MCF 10A (cell line): ENCODE results near the gene GSK3B. TPM values are rescaled to one million over a fixed set of nuclear protein-coding genes. Genes with fewer than 3 reads are reported as not detected.

ENCODE experiments used
- BruUV-seq: library from RNA; stranded (reverse); fragments of 400-500 nt; replicated peaks from 2 replicates; lab custom pipeline; 2021; lab: Mats Ljungman, UMichigan
- CTCF ChIA-PET: fragments of 300-600 bp; sonication (Branson Sonifier 250); formaldehyde crosslinking; extraction: SDS; loops from one replicate; lab custom pipeline; 2021; ENCODE audit warnings: antibody characterized with exemption, inconsistent platforms; lab: Yijun Ruan, JAX
- POLR2A ChIA-PET: fragments of 300-600, 350-650 bp; sonication (Branson Sonifier 250); formaldehyde crosslinking; extraction: SDS; loops from one replicate; lab custom pipeline; 2020; ENCODE audit warnings: antibody characterized with exemption, inconsistent platforms; lab: Yijun Ruan, JAX
- DNase-seq: peaks from one replicate; pipeline ENCODE4 v3.0.0-alpha.2; 2018; ENCODE audit not compliant: unreplicated experiment
- H3K27ac Mint-ChIP-seq: one replicate; pipeline ENCODE4 v1.8.0; 2022; ENCODE audit warnings: mild to moderate bottlenecking, low read depth, mixed read lengths; ENCODE audit not compliant: unreplicated experiment
- H3K27me3 Mint-ChIP-seq: one replicate; pipeline ENCODE4 v1.8.0; 2022; ENCODE audit warnings: mixed read lengths; ENCODE audit not compliant: insufficient read depth, unreplicated experiment
- H3K36me3 Mint-ChIP-seq: one replicate; pipeline ENCODE4 v1.8.0; 2022; ENCODE audit warnings: mild to moderate bottlenecking, moderate library complexity, mixed read lengths; ENCODE audit not compliant: insufficient read depth, unreplicated experiment
- H3K4me1 Mint-ChIP-seq: one replicate; pipeline ENCODE4 v1.8.0; 2022; ENCODE audit warnings: mixed read lengths; ENCODE audit not compliant: insufficient read depth, unreplicated experiment
- H3K4me3 Mint-ChIP-seq: one replicate; pipeline ENCODE4 v1.8.0; 2022; ENCODE audit warnings: mild to moderate bottlenecking, moderate library complexity, mixed read lengths; ENCODE audit not compliant: unreplicated experiment
- H3K9me3 Mint-ChIP-seq: one replicate; pipeline ENCODE4 v1.8.0; 2022; ENCODE audit warnings: mixed read lengths; ENCODE audit not compliant: unreplicated experiment
- CTCF ChIP-seq: fragments of 200-600 bp; IDR thresholded peaks from one replicate; pipeline ENCODE4 v1.8.0; 2022; ENCODE audit warnings: antibody characterized with exemption, mild to moderate bottlenecking; ENCODE audit not compliant: unreplicated experiment
- intact Hi-C: fragments of 100-400 bp; cut with micrococcal nuclease; formaldehyde crosslinking; loops from 2 replicates; pipeline ENCODE4 v1.14.1; 2022
- total RNA-seq: library from RNA; stranded (reverse); gene quantifications from 2 replicates; pipeline ENCODE4 v1.2.3, GENCODE V29; 2022

Gene GSK3B
- total RNA-seq, 1 experiment from 2014 or later, result 71.5 TPM

DNA sequence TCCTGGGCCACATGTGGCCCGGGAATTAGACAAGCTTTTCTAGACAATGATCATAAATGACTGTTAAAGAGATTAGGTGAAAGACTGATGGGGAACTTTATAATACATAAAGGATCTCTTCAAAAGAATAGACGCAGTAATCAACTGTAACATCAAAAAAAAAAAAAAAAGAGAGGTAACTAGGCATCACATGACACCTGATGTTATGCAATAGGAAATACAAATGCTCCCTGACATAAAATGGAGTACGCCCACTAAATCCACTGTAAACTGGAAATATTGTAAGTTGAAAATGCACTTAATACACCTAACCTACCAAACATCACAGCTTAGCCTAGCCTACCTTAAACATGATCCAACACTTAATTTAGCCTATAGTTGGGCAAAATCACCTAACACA, 27.2 kb downstream of the GSK3B start:
- ChIA-PET CTCF (no interaction called here), POLR2A (interaction anchor here (0.6 to 1.5 kb wide), 9 partner anchors 9 to 211 kb away, joined by 3 to 6 read pairs (median 3); no protein-coding TSS in a partner anchor)
- Mint-ChIP-seq H3K27ac (no peak overlapping the region), H3K36me3 (peaks cover 5% of the 10 kb centered on the region), H3K27me3 (no peaks in the 10 kb centered on the region), H3K4me3 (no peak overlapping the region), H3K9me3 (no peaks in the 10 kb centered on the region), H3K4me1 (peaks cover 16% of the 10 kb centered on the region)
- TF ChIP-seq CTCF, result no peak
- no peak for DNase-seq
- intact Hi-C loops, result no loop called here
- no TSS peak for BruUV-seq

- no peak for TF ChIP-seq CTCF
- no peaks in the 10 kb centered on the region for H3K9me3 Mint-ChIP-seq
- peaks cover 5% of the 10 kb centered on the region for H3K36me3 Mint-ChIP-seq
- no peak overlapping the region for H3K27ac Mint-ChIP-seq
- no peak for DNase-seq
- intact Hi-C loops, result no loop called here
- H3K4me3 Mint-ChIP-seq, result no peak overlapping the region
- ChIA-PET POLR2A (interaction anchor here (0.7 to 1.5 kb wide), 7 partner anchors 16 to 163 kb away, joined by 3 to 5 read pairs (median 3); no protein-coding TSS in a partner anchor), CTCF (no interaction called here)
- H3K27me3 Mint-ChIP-seq, result no peaks in the 10 kb centered on the region
- H3K4me1 Mint-ChIP-seq, result peaks cover 16% of the 10 kb centered on the region
- no TSS peak for BruUV-seq
Observed at GRCh38 chr3:120066634-120067033, 27.6 kb downstream of the GSK3B start.

DNA sequence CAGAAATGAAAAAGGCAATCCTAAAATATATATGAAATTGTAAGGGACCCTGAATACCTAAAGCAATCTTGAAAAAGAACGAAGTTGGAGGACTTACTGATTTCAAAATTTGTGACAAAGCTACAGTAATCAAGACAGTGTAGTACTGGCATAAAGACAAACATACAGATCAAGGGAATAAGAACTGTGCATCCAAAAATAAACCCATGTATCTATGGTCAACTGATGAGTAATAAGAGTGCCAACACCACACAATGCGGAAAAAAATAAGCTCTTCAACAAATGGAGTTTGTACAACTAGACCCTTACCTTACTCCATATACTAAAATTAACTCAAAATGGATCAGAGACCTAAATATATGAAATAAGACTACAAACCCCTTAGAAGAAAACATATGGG, 29.6 kb downstream of the GSK3B start:
- no TSS peak for BruUV-seq
- Mint-ChIP-seq H3K27ac (no peak overlapping the region), H3K27me3 (no peaks in the 10 kb centered on the region), H3K4me1 (peaks cover 27% of the 10 kb centered on the region), H3K4me3 (no peak overlapping the region), H3K9me3 (no peaks in the 10 kb centered on the region), H3K36me3 (peaks cover 5% of the 10 kb centered on the region)
- no peak for DNase-seq
- TF ChIP-seq CTCF, result no peak
- intact Hi-C loops, result no loop called here
- ChIA-PET POLR2A (no interaction called here), CTCF (interaction anchor here (1.2 kb wide), 1 partner anchor 9 kb away, joined by 7 read pairs; no protein-coding TSS in a partner anchor)

GRCh38 chr3:120062474-120062873, 31.8 kb downstream of the GSK3B start:
- peaks cover 30% of the 10 kb centered on the region for H3K4me1 Mint-ChIP-seq
- H3K27ac Mint-ChIP-seq, result no peak overlapping the region
- no peaks in the 10 kb centered on the region for H3K27me3 Mint-ChIP-seq
- ChIA-PET CTCF (no interaction called here), POLR2A (no interaction called here)
- no peak for DNase-seq
- intact Hi-C loops, result no loop called here
- no peak overlapping the region for H3K4me3 Mint-ChIP-seq
- H3K9me3 Mint-ChIP-seq, result no peaks in the 10 kb centered on the region
- no peaks in the 10 kb centered on the region for H3K36me3 Mint-ChIP-seq
- no peak for TF ChIP-seq CTCF
- BruUV-seq, result no TSS peak
